Measurements from ENCODE around the gene FAM222A. TPM values are rescaled to one million over a fixed set of nuclear protein-coding genes. Genes with fewer than 3 reads are reported as not detected.

Gene FAM222A
- total and polyA plus RNA-seq, 2 of the 4 experiments (the other 2 are of a cell fraction), result under 0.01 to 0.32 TPM

DNA sequence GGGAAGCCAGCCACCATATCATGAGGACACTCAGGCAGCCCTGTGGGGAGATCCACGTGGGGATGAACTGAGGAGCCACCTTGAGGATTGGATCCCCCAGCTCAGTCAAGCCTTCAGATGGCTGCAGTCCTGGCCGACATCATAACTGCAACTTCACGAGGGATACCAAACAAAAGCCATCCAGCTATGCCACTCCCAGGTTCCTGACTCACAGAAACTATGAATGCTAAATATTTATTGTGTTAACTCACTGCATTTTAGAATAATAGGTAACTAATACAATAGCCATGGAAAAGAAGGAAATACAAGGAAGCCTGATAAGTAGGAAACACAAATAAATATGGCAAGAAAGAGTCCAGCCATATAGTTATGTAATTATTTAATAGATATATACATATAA is 42.1 kb upstream of the FAM222A start:
- Histone ChIP-seq H3K4me2 (ENCODE audit: low read depth, low read length) (no peak overlapping the region), H3K79me1 (ENCODE audit: low read depth in 1 of 2, low read length in 2 of 2) (no peaks in the 10 kb centered on the region), H2BK15ac (ENCODE audit: low read depth, low read length) (no peak overlapping the region), H2AK5ac (ENCODE audit: low read depth, low read length) (no peak overlapping the region), H3K4me3 (ENCODE audit: insufficient read depth, low read depth, low read length) (no peak overlapping the region), H3K4ac (ENCODE audit: low read depth, low read length) (no peak overlapping the region), H2AK9ac (replicated peaks; ENCODE audit: low read depth, low read length, poor library complexity) (no peak overlapping the region), H3K4me1 (ENCODE audit: control insufficient read depth, insufficient read depth, low read length) (no peaks in the 10 kb centered on the region), H3K36me3 (ENCODE audit: control insufficient read depth, insufficient read depth, low read length) (no peaks in the 10 kb centered on the region), H3K56ac (ENCODE audit: extremely low read depth, insufficient read depth, low read length) (no peak overlapping the region), H3K23ac (ENCODE audit: low read depth, low read length) (no peak overlapping the region), H3K14ac (replicated peaks; ENCODE audit: low read depth, low read length) (no peak overlapping the region), H4K20me1 (ENCODE audit: insufficient read depth, low read length) (no peaks in the 10 kb centered on the region), H2BK120ac (ENCODE audit: low read depth, low read length) (no peak overlapping the region), H4K5ac (ENCODE audit: low read depth, low read length) (no peak overlapping the region), H3K27ac (ENCODE audit: insufficient read depth, low read length) (no peak overlapping the region), H4K91ac (ENCODE audit: insufficient read depth, low read depth, low read length) (no peak overlapping the region), H3K9me3 (ENCODE audit: control insufficient read depth, insufficient read depth, low read length) (peaks cover 2% of the 10 kb centered on the region; the same call in 1 of the 2 replicates), H4K8ac (ENCODE audit: low read depth in 2 of 2, low read length in 2 of 2) (no peak overlapping the region), H2BK20ac (ENCODE audit: low read depth, low read length) (no peak overlapping the region), H2BK5ac (ENCODE audit: low read depth, low read length, poor library complexity, severe bottlenecking) (no peak overlapping the region), H3K27me3 (ENCODE audit: control insufficient read depth, insufficient read depth, low read length) (peaks cover 27% of the 10 kb centered on the region), H2AFZ (replicated peaks; ENCODE audit: low read length, poor library complexity) (no peak overlapping the region), H3K18ac (ENCODE audit: low read depth, low read length) (no peak overlapping the region), H3K9me1 (ENCODE audit: insufficient read depth, low read length) (peaks cover 3% of the 10 kb centered on the region; the same call in 1 of the 2 replicates), H3K9ac (ENCODE audit: low read depth, low read length) (no peak overlapping the region)
- POLR2A ChIA-PET (ENCODE audit: unreplicated experiment), result no interaction called here
- intact Hi-C loops (cut with micrococcal nuclease), result no loop called here
- ATAC-seq (ENCODE audit: low read depth) (no peak), DNase-seq (no peak)
- BruUV-seq (replicated peaks), result no TSS peak
- WGBS, 2 experiments (ENCODE audit: extremely low coverage in 2 of 2, insufficient read length in 1 of 2), result no CpG with 5 or more reads among the region's 3 CpGs
- in situ Hi-C loops (cut with MboI; ENCODE audit: low sequenced_read_pairs), result no loop called here
- no peak for TF ChIP-seq FOS (IDR thresholded peaks at IDR 0.05; ENCODE audit: low read depth, low read length)
- TF ChIP-seq, protein P1, sequence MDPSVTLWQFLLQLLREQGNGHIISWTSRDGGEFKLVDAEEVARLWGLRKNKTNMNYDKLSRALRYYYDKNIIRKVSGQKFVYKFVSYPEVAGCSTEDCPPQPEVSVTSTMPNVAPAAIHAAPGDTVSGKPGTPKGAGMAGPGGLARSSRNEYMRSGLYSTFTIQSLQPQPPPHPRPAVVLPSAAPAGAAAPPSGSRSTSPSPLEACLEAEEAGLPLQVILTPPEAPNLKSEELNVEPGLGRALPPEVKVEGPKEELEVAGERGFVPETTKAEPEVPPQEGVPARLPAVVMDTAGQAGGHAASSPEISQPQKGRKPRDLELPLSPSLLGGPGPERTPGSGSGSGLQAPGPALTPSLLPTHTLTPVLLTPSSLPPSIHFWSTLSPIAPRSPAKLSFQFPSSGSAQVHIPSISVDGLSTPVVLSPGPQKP (IDR thresholded peaks at IDR 0.05; ENCODE audit: borderline replicate concordance, low read depth, low read length), result no peak
- TF ChIP-seq, protein P2, sequence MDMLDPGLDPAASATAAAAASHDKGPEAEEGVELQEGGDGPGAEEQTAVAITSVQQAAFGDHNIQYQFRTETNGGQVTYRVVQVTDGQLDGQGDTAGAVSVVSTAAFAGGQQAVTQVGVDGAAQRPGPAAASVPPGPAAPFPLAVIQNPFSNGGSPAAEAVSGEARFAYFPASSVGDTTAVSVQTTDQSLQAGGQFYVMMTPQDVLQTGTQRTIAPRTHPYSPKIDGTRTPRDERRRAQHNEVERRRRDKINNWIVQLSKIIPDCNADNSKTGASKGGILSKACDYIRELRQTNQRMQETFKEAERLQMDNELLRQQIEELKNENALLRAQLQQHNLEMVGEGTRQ (IDR thresholded peaks at IDR 0.05; ENCODE audit: low read depth, low read length), result no peak
- no peak for TF ChIP-seq SMC3 (IDR thresholded peaks at IDR 0.05; ENCODE audit: low read depth, low read length)
- no peak for TF ChIP-seq MXI1 (IDR thresholded peaks at IDR 0.05; ENCODE audit: borderline replicate concordance, low read depth, low read length)
- TF ChIP-seq CHD1 (IDR thresholded peaks at IDR 0.05; ENCODE audit: low read depth, low read length), result no peak
- TF ChIP-seq NFE2L2 (IDR thresholded peaks at IDR 0.05; ENCODE audit: low read depth, low read length), result no peak
- no peak for TF ChIP-seq BHLHE40 (IDR thresholded peaks at IDR 0.05; ENCODE audit: low read depth, low read length)
- TF ChIP-seq RCOR1 (IDR thresholded peaks at IDR 0.05; ENCODE audit: insufficient replicate concordance, low read length), result no peak
- no peak for TF ChIP-seq RFX5 (IDR thresholded peaks at IDR 0.05; ENCODE audit: low read depth, low read length)
- TF ChIP-seq, protein P3, sequence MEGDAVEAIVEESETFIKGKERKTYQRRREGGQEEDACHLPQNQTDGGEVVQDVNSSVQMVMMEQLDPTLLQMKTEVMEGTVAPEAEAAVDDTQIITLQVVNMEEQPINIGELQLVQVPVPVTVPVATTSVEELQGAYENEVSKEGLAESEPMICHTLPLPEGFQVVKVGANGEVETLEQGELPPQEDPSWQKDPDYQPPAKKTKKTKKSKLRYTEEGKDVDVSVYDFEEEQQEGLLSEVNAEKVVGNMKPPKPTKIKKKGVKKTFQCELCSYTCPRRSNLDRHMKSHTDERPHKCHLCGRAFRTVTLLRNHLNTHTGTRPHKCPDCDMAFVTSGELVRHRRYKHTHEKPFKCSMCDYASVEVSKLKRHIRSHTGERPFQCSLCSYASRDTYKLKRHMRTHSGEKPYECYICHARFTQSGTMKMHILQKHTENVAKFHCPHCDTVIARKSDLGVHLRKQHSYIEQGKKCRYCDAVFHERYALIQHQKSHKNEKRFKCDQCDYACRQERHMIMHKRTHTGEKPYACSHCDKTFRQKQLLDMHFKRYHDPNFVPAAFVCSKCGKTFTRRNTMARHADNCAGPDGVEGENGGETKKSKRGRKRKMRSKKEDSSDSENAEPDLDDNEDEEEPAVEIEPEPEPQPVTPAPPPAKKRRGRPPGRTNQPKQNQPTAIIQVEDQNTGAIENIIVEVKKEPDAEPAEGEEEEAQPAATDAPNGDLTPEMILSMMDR (conservative IDR thresholded peaks at IDR 0.05; ENCODE audit: low read depth, low read length), result no peak
- TF ChIP-seq RAD21 (IDR thresholded peaks at IDR 0.05; ENCODE audit: low read length), result no peak
- TF ChIP-seq MAFK (IDR thresholded peaks at IDR 0.05; ENCODE audit: low read depth, low read length), result no peak
- TF ChIP-seq CEBPB (IDR thresholded peaks at IDR 0.05; ENCODE audit: low read depth, low read length), result no peak
- TF ChIP-seq POLR2A (IDR thresholded peaks at IDR 0.05; ENCODE audit: low read depth, low read length), result no peak
- TF ChIP-seq MAZ (IDR thresholded peaks at IDR 0.05; ENCODE audit: borderline replicate concordance, low read depth, low read length), result no peak
- dilution Hi-C loops (cut with HindIII; ENCODE audit: low sequenced_read_pairs, unreplicated experiment), result no loop called here
- CTCF ChIA-PET, result interaction anchor here (0.5 to 0.6 kb wide), 2 partner anchors 48 to 1780 kb away, joined by 3 to 6 read pairs; no protein-coding TSS in a partner anchor
